Measurements from ENCODE around the gene UMAD1. TPM values are rescaled to one million over a fixed set of nuclear protein-coding genes. Genes with fewer than 3 reads are reported as not detected.

The UMAD1 gene
- total and polyA plus RNA-seq, 2 of the 13 experiments (the other 11 are each of a cell fraction or from before 2014, with no cell fraction given), result 16.8 to 17.6 TPM

DNA sequence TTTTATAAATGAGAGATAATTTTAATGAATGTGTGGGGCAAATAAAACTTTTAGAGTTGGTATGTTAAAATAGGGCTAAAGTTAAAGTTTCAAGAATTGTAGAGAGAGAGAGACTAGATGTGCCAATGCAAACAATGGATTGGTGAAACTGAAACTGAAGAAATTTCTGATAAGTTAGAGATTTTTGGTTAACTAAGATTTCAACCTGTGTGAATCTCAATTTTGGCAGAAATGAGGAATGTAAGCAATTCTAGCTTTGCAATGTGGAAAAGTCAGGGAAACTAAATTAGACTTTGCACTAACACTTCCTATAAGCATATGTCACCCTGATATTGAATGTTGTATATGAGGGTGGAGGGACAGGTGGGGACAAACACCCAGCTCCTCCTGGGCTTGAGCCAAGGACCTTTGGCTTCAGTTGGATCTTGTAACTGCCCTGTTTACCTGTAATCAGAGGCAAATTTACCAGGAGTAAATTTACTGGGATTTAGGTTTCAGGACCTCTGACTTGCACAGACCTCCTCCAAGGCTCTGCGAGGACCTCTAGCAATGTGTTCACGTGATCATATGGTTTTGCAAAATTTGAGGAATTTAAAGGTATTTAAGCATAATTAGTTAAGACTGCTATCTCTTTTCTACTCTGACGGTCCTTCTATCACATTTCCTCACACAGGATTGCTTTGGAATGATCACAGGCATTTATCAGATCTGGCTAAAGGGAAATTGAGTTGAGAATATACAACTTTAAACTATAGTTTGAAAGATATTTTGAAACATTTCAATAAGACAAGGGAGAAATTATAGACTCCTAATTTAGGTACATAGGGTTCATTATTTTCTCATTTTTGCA, 110.9 kb downstream of the UMAD1 start (continued):
- TF ChIP-seq, protein P1, sequence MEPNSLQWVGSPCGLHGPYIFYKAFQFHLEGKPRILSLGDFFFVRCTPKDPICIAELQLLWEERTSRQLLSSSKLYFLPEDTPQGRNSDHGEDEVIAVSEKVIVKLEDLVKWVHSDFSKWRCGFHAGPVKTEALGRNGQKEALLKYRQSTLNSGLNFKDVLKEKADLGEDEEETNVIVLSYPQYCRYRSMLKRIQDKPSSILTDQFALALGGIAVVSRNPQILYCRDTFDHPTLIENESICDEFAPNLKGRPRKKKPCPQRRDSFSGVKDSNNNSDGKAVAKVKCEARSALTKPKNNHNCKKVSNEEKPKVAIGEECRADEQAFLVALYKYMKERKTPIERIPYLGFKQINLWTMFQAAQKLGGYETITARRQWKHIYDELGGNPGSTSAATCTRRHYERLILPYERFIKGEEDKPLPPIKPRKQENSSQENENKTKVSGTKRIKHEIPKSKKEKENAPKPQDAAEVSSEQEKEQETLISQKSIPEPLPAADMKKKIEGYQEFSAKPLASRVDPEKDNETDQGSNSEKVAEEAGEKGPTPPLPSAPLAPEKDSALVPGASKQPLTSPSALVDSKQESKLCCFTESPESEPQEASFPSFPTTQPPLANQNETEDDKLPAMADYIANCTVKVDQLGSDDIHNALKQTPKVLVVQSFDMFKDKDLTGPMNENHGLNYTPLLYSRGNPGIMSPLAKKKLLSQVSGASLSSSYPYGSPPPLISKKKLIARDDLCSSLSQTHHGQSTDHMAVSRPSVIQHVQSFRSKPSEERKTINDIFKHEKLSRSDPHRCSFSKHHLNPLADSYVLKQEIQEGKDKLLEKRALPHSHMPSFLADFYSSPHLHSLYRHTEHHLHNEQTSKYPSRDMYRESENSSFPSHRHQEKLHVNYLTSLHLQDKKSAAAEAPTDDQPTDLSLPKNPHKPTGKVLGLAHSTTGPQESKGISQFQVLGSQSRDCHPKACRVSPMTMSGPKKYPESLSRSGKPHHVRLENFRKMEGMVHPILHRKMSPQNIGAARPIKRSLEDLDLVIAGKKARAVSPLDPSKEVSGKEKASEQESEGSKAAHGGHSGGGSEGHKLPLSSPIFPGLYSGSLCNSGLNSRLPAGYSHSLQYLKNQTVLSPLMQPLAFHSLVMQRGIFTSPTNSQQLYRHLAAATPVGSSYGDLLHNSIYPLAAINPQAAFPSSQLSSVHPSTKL (CRISPR knock-in tag; IDR thresholded peaks at IDR 0.05), result peak; percentile 35; the same call in 1 of the 2 replicates
- TF ChIP-seq FOSL2 (CRISPR knock-in tag; IDR thresholded peaks at IDR 0.05) (no peak), ZNF83 (CRISPR knock-in tag; IDR thresholded peaks at IDR 0.05; ENCODE audit: borderline replicate concordance) (no peak), FOXP1 (IDR thresholded peaks at IDR 0.05) (no peak), FOXP1 (CRISPR knock-in tag; IDR thresholded peaks at IDR 0.05) (peak; percentile 42; the same call in 1 of the 2 replicates), HNF4A (CRISPR knock-in tag; IDR thresholded peaks at IDR 0.05) (peak; percentile 31; the same call in 1 of the 2 replicates), ZNF562 (CRISPR knock-in tag; IDR thresholded peaks at IDR 0.05; ENCODE audit: borderline replicate concordance) (no peak), REPIN1 (CRISPR knock-in tag; IDR thresholded peaks at IDR 0.05; ENCODE audit: borderline replicate concordance, low read depth) (no peak), CAMTA2 (CRISPR knock-in tag; IDR thresholded peaks at IDR 0.05; ENCODE audit: borderline replicate concordance) (no peak), ZNF501 (CRISPR knock-in tag; IDR thresholded peaks at IDR 0.05) (no peak), SOX6 (IDR thresholded peaks at IDR 0.05) (no peak), SOX6 (CRISPR knock-in tag; IDR thresholded peaks at IDR 0.05) (0 out of 2 replicates have a peak, but pooled peaks have one; percentile 25), ZKSCAN8 (CRISPR knock-in tag; IDR thresholded peaks at IDR 0.05; ENCODE audit: borderline replicate concordance) (no peak)
- TF ChIP-seq, protein P2, sequence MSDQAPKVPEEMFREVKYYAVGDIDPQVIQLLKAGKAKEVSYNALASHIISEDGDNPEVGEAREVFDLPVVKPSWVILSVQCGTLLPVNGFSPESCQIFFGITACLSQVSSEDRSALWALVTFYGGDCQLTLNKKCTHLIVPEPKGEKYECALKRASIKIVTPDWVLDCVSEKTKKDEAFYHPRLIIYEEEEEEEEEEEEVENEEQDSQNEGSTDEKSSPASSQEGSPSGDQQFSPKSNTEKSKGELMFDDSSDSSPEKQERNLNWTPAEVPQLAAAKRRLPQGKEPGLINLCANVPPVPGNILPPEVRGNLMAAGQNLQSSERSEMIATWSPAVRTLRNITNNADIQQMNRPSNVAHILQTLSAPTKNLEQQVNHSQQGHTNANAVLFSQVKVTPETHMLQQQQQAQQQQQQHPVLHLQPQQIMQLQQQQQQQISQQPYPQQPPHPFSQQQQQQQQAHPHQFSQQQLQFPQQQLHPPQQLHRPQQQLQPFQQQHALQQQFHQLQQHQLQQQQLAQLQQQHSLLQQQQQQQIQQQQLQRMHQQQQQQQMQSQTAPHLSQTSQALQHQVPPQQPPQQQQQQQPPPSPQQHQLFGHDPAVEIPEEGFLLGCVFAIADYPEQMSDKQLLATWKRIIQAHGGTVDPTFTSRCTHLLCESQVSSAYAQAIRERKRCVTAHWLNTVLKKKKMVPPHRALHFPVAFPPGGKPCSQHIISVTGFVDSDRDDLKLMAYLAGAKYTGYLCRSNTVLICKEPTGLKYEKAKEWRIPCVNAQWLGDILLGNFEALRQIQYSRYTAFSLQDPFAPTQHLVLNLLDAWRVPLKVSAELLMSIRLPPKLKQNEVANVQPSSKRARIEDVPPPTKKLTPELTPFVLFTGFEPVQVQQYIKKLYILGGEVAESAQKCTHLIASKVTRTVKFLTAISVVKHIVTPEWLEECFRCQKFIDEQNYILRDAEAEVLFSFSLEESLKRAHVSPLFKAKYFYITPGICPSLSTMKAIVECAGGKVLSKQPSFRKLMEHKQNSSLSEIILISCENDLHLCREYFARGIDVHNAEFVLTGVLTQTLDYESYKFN (CRISPR knock-in tag; conservative IDR thresholded peaks at IDR 0.05), result 0 out of 2 replicates have a peak, but pooled peaks have one; percentile 24
